CD4-positive, alpha-beta T cell treated with Interleukin-2 at 100 ng/mL for 4 hours (primary cell): ENCODE measurements around the gene NELFE.
"Not testable (repeated sequence)": the region's sequence is repeated elsewhere in the genome, so short reads cannot be mapped to it uniquely, and the experiment has no call there.

ENCODE experiments used
- DNase-seq: peaks from one replicate; pipeline ENCODE4 v3.0.0-alpha.2; 2020; ENCODE audit warnings: low spot score

NELFE gene, protein sequence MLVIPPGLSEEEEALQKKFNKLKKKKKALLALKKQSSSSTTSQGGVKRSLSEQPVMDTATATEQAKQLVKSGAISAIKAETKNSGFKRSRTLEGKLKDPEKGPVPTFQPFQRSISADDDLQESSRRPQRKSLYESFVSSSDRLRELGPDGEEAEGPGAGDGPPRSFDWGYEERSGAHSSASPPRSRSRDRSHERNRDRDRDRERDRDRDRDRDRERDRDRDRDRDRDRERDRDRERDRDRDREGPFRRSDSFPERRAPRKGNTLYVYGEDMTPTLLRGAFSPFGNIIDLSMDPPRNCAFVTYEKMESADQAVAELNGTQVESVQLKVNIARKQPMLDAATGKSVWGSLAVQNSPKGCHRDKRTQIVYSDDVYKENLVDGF

DNA sequence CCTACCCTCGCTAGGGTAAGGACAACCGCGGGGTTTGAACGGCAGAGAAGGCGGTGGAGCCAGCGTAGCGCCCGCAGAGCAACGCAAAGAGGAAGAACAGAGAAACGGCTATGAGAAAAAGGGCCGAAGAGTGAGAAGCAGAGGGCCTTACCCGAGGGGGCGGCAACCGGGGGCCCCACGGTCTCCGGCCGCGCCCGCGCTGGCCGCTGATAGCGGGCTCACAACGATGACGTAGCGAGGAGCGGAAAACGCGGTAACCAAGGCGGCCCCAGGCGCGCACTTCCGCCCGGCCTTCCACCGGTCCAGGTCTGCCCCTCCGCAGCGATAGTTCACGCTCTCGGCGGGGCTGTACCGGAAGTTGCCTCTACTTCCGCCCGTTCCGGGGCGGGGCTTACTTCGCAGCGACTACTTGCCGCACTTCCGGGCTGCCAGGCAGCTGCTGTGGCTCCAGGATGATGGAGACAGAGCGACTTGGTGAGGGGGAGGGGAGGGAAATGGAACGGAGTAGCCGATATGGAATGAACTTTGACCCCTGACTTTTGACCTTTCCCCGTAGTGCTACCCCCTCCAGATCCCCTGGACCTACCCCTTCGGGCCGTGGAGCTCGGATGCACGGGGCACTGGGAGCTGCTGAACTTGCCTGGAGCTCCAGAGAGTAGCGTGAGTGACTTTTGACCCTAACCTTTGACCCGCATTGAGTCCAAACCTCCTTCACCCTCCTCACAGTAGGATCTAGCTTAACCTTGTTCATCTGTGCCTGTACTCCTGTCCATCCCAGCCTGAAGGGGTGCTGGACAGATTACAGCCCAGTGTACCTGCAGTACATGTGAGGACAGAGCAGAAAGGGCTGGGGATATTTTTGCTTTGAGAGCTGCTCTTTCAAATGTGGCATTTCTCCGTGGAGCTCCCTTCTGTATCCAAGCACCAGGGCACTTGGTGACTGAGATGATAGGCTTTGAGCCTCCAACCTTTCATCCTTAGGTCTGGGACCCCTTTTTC, at the start of gene NELFE, which contains the start of gene SKIC2:
NELFE (minus strand) TSS at position 231 of the 999 bp plus-strand sequence. CDS start 525 bp downstream, outside the sequence.
SKIC2 (plus strand) TSS at position 435 of the 999 bp plus-strand sequence; CDS start at position 453, 18 bp downstream.
- peak; percentile 98 for DNase-seq

DNA sequence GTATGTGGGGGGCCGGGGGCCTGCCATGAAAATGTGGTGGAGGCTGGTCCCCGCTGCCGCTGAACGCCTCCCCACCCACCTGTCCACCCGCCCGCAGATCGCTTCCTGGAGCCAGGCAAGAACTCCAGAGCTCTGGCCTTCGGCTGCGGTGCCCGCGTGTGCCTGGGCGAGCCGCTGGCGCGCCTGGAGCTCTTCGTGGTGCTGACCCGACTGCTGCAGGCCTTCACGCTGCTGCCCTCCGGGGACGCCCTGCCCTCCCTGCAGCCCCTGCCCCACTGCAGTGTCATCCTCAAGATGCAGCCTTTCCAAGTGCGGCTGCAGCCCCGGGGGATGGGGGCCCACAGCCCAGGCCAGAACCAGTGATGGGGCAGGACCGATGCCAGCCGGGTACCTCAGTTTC, 49.3 kb upstream of the NELFE start:
- not testable (repeated sequence) for DNase-seq

DNA sequence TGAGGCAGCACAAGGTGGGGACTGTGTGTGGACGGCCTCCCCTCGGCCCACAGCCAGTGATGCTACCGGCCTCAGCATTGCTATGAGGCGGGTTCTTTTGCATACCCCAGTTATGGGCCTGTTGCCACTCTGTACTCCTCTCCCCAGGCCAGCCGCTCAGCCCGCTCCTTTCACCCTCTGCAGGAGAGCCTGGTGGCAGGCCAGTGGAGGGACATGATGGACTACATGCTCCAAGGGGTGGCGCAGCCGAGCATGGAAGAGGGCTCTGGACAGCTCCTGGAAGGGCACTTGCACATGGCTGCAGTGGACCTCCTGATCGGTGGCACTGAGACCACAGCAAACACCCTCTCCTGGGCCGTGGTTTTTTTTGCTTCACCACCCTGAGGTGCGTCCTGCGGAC, 48.3 kb upstream of the NELFE start:
- DNase-seq, result not testable (repeated sequence)

DNA sequence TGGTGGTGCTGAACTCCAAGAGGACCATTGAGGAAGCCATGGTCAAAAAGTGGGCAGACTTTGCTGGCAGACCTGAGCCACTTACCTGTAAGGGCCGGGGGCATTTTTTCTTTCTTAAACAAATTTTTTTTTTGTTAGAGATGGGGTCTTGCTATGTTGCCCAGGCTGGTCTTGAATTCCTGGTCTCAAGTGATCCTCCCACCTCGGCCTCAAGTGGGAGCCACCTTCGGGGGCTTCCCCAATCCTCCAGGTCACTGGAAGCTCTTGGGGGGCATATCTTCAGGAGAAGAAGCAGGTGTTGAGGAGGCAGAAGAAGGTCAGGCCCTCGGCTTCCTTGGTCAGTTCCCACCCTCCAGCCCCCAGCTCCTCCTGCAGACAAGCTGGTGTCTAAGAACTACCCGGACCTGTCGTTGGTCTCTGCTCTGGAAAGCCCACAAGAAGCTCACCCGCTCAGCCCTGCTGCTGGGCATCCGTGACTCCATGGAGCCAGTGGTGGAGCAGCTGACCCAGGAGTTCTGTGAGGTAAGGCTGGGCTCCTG, 47.3 kb upstream of the NELFE start:
- DNase-seq, result not testable (repeated sequence)

DNA sequence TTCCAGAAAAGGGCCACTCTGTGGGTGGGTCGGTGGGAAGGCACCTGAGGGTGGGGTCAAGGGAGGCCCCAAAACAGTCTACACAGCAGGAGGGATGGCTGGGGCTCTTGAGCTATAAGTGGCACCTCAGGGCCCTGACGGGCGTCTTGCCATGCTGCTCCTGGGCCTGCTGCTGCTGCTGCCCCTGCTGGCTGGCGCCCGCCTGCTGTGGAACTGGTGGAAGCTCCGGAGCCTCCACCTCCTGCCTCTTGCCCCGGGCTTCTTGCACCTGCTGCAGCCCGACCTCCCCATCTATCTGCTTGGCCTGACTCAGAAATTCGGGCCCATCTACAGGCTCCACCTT, 46.7 kb upstream of the NELFE start:
- not testable (repeated sequence) for DNase-seq

DNA sequence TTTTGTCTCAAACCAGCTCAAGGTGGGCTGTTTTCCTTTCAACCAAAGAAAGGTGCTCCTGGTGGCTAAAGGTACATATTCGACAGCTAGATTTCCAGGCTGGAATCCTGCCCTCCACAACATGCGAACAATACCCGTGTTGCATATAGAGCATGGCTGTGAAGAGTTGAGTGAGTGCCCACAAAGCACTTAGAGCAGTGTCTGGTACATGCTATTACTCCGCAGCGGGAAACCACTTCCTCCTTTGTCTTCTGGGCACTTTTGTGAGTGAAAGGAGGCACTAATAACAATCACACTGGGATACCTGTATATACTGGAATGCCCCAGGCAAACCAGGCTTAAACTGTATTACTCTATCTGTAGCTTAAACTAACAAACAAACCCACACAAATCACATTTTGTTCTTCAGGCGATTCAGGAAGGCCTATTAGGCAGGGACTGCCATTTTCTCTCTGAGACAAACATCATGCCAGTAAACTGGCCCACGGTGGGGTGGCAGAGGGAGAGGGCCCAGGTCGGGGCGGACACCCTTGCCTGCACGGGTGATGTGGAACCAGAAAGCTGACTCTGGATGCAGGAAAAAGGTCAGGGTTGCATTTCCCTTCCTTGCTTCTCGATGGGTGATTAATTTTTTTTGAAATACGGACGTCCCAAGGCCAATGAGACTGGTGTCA, 46.2 kb upstream of the NELFE start:
- not testable (repeated sequence) for DNase-seq

DNA sequence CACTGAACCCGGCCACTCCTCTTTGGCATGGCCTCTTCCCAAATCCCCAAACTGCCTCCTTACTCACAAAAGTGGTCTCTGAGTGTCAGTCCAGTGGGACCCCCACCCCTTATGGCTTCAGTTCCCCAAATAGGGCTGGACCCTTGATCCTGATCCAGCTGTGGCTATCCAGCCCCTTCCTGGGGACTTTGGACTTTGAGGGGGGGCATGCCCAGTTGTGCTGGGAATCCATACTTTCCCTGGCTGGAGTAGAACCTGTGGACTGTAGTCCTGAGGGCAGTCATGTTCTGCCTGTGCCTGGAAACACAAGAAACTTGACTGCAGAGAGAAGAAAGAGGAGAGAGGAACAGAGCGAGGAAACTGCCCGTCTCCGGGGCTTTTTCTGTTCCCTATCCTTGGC, 45.6 kb upstream of the NELFE start:
- not testable (repeated sequence) for DNase-seq

DNA sequence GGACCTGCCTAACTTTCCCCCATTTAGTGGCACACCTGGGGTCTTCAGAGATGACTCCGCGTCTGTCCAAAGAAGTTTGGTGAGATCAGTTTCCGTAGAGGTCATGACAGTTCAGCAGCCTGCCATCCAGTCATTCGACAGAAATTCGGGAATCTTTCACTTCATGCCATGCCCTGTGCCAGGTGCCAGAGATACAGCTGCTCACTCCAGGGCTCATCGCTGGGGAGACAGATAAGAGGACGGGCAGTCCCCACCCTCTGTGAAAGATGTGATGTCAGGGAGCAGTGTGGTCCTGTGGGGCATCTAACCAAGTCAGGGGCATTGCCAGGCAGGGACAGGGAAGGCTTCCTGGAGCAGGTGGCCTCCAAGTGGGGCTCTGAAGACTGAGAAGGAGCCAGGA, 44.5 kb upstream of the NELFE start:
- not testable (repeated sequence) for DNase-seq

DNA sequence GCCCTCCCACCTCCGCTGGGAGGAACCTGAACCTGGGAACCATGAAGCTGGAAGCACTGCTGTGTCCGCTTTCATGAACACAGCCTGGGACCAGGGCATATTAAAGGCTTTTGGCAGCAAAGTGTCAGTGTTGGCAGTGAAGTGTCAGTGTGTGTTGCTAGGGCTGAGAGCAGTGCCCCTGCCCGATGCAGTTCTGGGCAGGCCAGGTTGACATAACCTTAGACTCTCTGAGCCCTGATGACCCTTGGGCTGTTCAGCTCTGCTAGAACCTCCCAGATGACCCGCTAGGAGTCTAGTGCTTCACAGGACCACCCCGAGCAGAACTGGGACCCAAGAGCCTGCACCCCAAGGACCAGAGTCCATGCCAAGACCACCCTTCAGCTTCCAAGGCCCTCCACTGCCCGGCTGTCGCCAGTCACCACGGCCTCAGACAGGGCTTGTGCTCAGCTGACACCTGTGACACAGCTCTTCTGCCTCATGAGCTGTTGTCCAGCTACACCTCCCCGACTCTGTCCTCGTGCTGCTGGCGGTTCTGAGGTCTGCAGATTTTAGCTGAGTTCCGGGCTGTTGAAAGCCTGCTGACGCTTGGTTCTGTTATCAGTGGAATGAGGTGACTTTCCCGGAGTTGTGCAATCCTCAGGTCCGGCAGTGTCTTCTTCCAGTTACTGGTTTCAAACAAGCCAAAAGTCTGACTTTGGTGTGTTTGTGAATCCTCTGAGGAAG, 43.9 kb upstream of the NELFE start:
- not testable (repeated sequence) for DNase-seq

DNA sequence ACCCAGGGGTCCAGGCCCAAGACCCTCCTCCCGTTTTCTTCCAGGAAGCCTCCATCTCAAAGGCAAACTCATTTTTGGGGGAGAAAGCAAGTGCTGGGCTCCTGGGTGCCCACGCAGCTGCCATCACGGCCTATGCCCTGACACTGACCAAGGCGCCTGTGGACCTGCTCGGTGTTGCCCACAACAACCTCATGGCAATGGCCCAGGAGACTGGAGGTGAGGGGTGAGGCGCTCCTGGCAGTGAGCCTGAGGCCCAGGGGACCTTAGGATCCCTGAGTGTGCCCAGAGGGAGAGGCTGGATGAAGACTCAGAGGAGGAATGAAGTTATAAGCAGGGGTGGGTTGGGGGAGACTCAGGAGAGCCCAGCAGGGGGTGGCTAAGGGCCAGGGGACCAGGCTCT, 37.6 kb upstream of the NELFE start:
- DNase-seq, result not testable (repeated sequence)

DNA sequence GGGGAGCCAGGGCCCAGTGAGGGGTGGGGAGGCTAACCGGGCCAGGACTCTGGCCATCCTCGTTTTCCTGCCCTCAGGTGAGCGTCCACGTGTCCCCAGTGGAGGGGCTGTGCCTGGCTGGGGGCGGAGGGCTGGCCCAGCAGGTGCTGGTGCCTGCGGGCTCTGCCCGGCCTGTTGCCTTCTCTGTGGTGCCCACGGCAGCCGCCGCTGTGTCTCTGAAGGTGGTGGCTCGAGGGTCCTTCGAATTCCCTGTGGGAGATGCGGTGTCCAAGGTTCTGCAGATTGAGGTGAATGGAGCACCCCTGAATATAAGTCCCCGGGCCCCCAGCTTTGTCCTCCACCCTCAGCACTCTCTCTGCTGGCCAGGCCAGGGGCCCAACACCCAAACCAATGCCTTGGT, 35.6 kb upstream of the NELFE start:
- DNase-seq, result not testable (repeated sequence)

DNA sequence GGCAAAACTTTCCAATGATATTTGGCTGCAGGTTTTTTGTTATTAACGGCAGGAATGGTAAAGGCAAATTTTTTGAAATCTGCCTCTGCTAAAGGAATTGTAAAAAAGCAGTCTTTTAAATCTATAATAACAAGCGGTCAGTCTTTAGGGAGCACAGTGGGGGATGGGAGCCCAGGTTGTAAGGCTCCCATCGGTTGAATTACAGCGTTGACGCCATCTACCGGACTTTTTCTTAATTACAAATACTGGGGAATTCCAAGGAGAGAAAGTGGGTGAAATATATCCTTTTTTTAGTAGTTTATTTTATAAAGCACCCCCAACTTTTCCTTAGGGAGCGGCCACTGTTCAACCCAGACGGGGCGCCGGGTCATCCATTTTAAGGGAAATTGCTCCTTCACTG, 30.6 kb upstream of the NELFE start:
- DNase-seq, result not testable (repeated sequence)

DNA sequence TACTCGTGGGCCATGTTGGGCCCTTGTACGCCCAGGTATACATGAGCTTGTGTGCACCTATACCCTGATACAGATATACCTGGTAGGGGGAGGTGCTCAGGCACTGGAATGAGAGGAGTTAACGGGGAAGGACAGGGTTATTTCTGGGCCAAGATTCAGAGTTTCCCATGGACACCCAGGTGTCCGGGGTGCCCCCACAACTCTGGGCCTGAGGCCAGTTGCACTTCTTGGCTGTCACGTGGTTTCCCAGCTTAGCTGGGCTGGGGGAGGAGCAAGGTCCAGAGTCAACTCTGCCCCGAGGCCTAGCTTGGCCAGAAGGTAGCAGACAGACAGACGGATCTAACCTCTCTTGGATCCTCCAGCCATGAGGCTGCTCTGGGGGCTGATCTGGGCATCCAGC, 23.0 kb upstream of the NELFE start, which contains the start of gene C4A:
C4A (plus strand) TSS at position 314 of the 400 bp plus-strand sequence; CDS start at position 365, 51 bp downstream.
- DNase-seq, result not testable (repeated sequence)

DNA sequence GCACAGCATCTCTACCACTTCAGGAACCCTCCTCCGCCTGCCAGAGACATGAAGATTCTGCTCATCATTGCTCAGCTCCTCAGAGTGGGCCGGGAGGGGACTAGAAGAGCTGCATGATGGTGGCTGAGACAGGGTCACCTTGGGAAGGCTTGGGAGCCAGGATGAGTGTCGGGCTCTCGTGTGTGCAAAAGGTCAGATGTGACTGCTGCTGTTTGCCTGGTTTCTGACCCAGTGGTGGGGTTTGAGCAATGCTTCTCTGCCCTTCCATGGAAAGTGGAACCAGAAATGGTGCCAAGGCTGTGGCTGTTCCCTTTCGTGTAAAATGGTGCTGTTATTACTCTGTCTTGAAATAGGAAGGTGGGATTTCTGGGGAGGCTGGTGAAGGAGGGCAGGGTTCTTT, 22.2 kb upstream of the NELFE start:
- not testable (repeated sequence) for DNase-seq

DNA sequence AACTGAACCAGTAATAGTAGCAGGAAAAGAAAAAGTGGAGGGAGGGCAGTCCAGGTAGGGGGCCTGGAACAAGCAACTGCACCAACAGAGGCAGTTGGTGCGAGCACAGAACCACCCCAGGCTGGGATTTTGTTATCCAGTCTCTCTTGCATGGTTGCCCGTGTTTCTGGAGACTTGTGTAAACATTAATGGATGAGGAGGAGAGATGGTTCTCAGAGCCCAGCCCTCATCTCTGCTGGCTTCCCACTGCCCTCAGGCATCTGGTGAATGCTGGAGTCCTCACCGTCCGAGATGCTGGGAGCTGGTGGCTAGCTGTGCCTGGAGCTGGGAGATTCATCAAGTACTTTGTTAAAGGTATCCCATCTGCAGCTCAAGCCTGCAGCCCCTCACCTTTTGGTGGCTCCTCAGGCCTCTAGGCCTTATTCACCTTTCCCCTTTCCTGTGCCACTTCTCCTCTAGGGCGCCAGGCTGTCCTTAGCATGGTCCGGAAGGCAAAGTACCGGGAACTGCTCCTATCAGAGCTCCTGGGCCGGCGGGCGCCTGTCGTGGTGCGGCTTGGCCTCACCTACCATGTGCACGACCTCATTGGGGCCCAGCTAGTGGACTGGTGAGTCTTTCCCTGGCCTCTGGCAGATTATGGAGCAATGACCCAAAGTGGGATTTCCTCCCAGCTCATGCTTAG, 21.6 kb upstream of the NELFE start:
- not testable (repeated sequence) for DNase-seq

DNA sequence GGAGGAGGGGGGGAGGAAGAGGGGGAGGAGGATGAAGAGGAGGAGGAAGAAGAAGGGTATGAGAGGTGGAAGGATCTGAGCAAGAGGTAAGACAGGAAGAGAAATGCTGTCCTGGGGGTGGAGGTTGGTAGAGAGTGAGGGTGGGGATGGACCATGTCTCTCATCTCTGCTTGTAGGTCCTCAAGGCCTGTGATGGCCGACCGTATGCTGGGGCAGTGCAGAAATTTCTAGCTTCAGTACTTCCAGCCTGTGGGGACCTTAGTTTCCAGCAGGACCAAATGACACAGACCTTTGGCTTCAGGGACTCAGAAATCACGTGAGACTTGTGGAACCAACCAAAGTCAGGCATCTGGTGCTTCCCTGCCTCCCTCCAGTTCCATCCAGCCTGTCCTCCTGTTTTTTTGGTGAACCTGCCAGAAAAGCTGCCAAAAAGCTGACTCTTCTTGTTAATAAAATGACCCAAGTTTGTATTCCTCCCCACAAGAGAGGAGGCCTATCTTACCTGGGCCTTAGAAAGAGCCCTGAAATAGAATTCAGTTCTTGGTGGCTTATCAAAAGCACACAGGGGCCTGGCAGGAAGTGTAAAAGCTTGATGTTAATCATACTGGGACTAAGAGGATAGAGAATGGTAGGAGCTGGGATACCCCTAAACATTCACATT, 20.6 kb upstream of the NELFE start:
- no peak for DNase-seq

DNA sequence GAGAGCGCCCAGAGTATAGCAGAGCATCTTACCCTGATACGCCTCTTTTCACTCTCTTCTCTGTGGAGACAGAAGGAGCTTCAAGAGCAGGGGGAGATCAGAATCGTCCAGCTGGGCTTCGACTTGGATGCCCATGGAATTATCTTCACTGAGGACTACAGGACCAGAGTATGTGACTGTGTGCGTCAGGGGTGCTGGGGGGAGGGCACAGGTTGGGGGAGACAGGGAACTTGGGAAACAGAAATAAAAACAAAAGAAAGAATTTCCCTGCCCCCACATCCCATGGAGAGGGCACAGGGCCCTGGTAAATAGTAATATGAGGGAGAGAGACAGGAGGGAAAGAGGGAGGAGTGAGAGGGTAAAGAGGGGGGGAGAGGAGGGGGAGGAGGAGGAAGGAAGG, 20.1 kb upstream of the NELFE start:
- no peak for DNase-seq

DNA sequence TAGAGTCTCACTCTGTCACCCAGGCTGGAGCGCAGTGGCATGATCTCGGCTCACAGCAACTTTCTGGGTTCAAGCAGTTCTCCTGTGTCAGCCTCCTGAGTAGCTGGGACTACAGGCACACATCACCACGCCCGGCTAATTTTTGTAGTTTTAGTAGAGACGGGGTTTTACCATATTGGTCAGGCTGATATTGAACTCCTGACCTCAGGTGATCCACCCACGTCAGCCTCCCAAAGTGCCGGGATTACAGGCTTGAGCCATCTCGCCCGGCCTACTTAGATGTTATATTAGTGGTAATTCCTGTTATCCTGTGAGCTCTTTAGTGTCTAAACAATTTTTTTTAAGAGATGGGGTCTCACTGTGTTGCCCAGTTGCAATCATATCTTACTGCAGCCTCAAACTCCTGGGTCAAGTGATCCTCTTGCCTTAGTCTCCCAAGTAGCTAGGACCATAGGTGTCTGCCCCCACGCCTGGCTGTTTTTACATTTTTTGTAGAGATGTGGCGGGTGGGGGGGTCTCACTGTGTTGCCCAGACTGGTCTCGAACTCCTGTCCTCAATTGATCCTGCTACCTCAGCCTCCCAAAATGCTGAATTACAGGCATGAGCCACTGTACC, 19.2 kb upstream of the NELFE start:
- no peak for DNase-seq

DNA sequence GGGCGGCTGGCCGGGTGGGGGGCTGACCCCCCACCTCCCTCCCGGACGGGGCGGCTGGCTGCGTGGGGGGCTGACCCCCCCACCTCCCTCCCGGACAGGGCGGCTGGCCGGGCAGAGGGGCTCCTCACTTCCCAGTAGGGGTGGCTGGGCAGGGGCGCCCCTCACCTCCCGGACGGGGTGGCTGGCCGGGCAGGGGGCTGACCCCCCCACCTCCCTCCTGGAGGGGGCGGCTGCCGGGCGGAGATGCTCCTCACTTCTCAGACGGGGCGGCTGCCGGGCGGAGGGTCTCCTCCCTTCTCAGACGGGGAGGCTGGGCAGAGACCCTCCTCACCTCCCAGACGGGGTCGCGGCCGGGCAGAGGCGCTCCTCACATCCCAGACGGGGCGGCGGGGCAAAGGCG, 17.3 kb upstream of the NELFE start:
- not testable (repeated sequence) for DNase-seq
